ENCODE results near the gene RAMP1. TPM values are rescaled to one million over a fixed set of nuclear protein-coding genes. Genes with fewer than 3 reads are reported as not detected.

RAMP1 gene
- polyA plus RNA-seq, 1 donor from 2014 or later, result 25.5 TPM

- Histone ChIP-seq H3K36me3 (ENCODE audit: insufficient read depth, low read length) (no peaks in the 10 kb centered on the region), H3K4me2 (ENCODE audit: low read length) (no peak overlapping the region), H3K9me2 (ENCODE audit: insufficient read depth, low read length) (no peaks in the 10 kb centered on the region), H2AFZ (ENCODE audit: low read depth, low read length) (no peak overlapping the region), H3K27ac (ENCODE audit: low read length) (no peak overlapping the region), H3K27me3 (ENCODE audit: insufficient read depth, low read depth, low read length) (no peaks in the 10 kb centered on the region), H3K9me3 (ENCODE audit: low read length) (no peaks in the 10 kb centered on the region), H3K4me3 (ENCODE audit: low read length) (no peak overlapping the region), H3F3A (ENCODE audit: insufficient read depth, low read length, poor library complexity, severe bottlenecking) (no peaks in the 10 kb centered on the region), H4K20me1 (ENCODE audit: insufficient read depth) (no peaks in the 10 kb centered on the region), H3K79me2 (replicated peaks; ENCODE audit: insufficient read depth, low read length) (no peaks in the 10 kb centered on the region), H3K9ac (ENCODE audit: low read length) (no peak overlapping the region)
- TF ChIP-seq SMC3 (conservative IDR thresholded peaks at IDR 0.05; ENCODE audit: poor library complexity) (no peak), MXI1 (conservative IDR thresholded peaks at IDR 0.05; ENCODE audit: poor library complexity, severe bottlenecking) (no peak), EZH2 (IDR thresholded peaks at IDR 0.05; ENCODE audit: borderline replicate concordance, insufficient read depth, low read length, poor library complexity, severe bottlenecking) (no peak), EP300 (conservative IDR thresholded peaks at IDR 0.05; ENCODE audit: poor library complexity, severe bottlenecking) (no peak), TAF1 (IDR thresholded peaks at IDR 0.05; ENCODE audit: low read depth) (no peak)
- TF ChIP-seq, protein P1, sequence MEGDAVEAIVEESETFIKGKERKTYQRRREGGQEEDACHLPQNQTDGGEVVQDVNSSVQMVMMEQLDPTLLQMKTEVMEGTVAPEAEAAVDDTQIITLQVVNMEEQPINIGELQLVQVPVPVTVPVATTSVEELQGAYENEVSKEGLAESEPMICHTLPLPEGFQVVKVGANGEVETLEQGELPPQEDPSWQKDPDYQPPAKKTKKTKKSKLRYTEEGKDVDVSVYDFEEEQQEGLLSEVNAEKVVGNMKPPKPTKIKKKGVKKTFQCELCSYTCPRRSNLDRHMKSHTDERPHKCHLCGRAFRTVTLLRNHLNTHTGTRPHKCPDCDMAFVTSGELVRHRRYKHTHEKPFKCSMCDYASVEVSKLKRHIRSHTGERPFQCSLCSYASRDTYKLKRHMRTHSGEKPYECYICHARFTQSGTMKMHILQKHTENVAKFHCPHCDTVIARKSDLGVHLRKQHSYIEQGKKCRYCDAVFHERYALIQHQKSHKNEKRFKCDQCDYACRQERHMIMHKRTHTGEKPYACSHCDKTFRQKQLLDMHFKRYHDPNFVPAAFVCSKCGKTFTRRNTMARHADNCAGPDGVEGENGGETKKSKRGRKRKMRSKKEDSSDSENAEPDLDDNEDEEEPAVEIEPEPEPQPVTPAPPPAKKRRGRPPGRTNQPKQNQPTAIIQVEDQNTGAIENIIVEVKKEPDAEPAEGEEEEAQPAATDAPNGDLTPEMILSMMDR (IDR thresholded peaks at IDR 0.05; ENCODE audit: poor library complexity, severe bottlenecking), result no peak
Measured at GRCh38 chr2:237868631-237869342, 9.4 kb downstream of the RAMP1 start.

- TF ChIP-seq TAF1 (IDR thresholded peaks at IDR 0.05; ENCODE audit: low read depth), result no peak
- no peak for TF ChIP-seq EZH2 (IDR thresholded peaks at IDR 0.05; ENCODE audit: borderline replicate concordance, insufficient read depth, low read length, poor library complexity, severe bottlenecking)
- TF ChIP-seq EP300 (conservative IDR thresholded peaks at IDR 0.05; ENCODE audit: poor library complexity, severe bottlenecking), result no peak
- no peak for TF ChIP-seq SMC3 (conservative IDR thresholded peaks at IDR 0.05; ENCODE audit: poor library complexity)
- no peaks in the 10 kb centered on the region for H3K27me3 ChIP-seq (ENCODE audit: insufficient read depth, low read depth, low read length)
Measured at GRCh38 chr2:237869343-237870102, 10.1 kb downstream of the RAMP1 start.

GRCh38 chr2:237870126-237870525 lies 10.7 kb downstream of the RAMP1 start:
- Histone ChIP-seq H3K27me3 (ENCODE audit: insufficient read depth, low read depth, low read length) (no peaks in the 10 kb centered on the region), H4K20me1 (ENCODE audit: insufficient read depth) (no peaks in the 10 kb centered on the region), H3K36me3 (ENCODE audit: insufficient read depth, low read length) (no peaks in the 10 kb centered on the region), H2AFZ (ENCODE audit: low read depth, low read length) (no peak overlapping the region), H3F3A (ENCODE audit: insufficient read depth, low read length, poor library complexity, severe bottlenecking) (no peaks in the 10 kb centered on the region), H3K9me2 (ENCODE audit: insufficient read depth, low read length) (no peaks in the 10 kb centered on the region), H3K4me2 (ENCODE audit: low read length) (no peak overlapping the region), H3K79me2 (replicated peaks; ENCODE audit: insufficient read depth, low read length) (no peaks in the 10 kb centered on the region), H3K9ac (ENCODE audit: low read length) (no peak overlapping the region), H3K4me3 (ENCODE audit: low read length) (no peak overlapping the region), H3K9me3 (ENCODE audit: low read length) (no peaks in the 10 kb centered on the region), H3K27ac (ENCODE audit: low read length) (no peak overlapping the region)
- TF ChIP-seq SMC3 (conservative IDR thresholded peaks at IDR 0.05; ENCODE audit: poor library complexity), result no peak
- TF ChIP-seq, protein P1 (IDR thresholded peaks at IDR 0.05; ENCODE audit: poor library complexity, severe bottlenecking), result no peak
- TF ChIP-seq MXI1 (conservative IDR thresholded peaks at IDR 0.05; ENCODE audit: poor library complexity, severe bottlenecking), result no peak
- no peak for TF ChIP-seq TAF1 (IDR thresholded peaks at IDR 0.05; ENCODE audit: low read depth)

More at GRCh38 chr2:237869343-237870102, 10.1 kb downstream of the RAMP1 start:
- Histone ChIP-seq H3K9me3 (ENCODE audit: low read length) (no peaks in the 10 kb centered on the region), H3K4me3 (ENCODE audit: low read length) (no peak overlapping the region), H4K20me1 (ENCODE audit: insufficient read depth) (no peaks in the 10 kb centered on the region), H3F3A (ENCODE audit: insufficient read depth, low read length, poor library complexity, severe bottlenecking) (no peaks in the 10 kb centered on the region), H3K9ac (ENCODE audit: low read length) (no peak overlapping the region), H3K9me2 (ENCODE audit: insufficient read depth, low read length) (no peaks in the 10 kb centered on the region), H3K36me3 (ENCODE audit: insufficient read depth, low read length) (no peaks in the 10 kb centered on the region), H3K27ac (ENCODE audit: low read length) (no peak overlapping the region), H3K4me2 (ENCODE audit: low read length) (no peak overlapping the region), H2AFZ (ENCODE audit: low read depth, low read length) (no peak overlapping the region), H3K79me2 (replicated peaks; ENCODE audit: insufficient read depth, low read length) (no peaks in the 10 kb centered on the region)
